UCSD-AML1 (cell line): ENCODE data around the gene MCM3AP.
"Not testable (repeated sequence)": the region's sequence is repeated elsewhere in the genome, so short reads cannot be mapped to it uniquely, and the experiment has no call there.

Experiments
- DNase-seq: peaks from one replicate; lab custom pipeline; 2025; ENCODE audit not compliant: unreplicated experiment; lab: John Stamatoyannopoulos, UW

The MCM3AP gene

DNA sequence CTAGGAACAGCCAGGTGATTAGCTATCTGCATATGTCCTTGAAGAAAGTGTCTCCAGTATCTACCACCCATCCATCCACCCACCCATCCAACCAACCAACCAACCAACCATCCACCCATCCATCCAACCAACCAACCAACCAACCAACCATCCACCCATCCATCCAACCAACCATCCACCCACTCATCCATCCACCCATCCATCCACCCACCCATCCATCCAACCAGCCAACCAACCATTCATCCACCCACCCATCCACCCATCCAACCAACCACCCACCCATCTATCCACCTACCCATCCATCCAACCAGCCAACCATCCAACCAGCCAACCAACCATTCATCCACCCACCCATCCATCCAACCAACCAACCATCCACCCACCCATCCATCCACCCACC lies 26.2 kb upstream of the MCM3AP start:
- no peak for DNase-seq

DNA sequence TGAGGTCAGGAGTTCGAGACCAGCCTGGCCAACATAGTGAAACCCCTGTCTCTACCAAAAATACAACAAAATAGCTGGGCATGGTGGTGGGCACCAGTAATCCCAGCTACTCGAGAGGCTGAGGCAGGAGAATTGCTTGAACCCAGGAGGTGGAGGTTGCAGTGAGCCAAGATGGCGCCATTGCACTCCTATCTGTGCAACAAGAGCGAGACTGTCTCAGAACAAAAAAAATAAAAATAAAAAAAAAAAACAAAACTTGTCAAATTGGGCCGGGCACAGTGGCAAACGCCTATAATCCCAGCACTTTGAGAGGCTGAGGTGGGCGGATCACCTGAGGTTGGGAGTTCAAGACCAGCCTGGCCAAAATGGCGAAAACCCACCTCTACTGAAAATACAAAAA lies 24.8 kb upstream of the MCM3AP start:
- DNase-seq, result not testable (repeated sequence)

DNA sequence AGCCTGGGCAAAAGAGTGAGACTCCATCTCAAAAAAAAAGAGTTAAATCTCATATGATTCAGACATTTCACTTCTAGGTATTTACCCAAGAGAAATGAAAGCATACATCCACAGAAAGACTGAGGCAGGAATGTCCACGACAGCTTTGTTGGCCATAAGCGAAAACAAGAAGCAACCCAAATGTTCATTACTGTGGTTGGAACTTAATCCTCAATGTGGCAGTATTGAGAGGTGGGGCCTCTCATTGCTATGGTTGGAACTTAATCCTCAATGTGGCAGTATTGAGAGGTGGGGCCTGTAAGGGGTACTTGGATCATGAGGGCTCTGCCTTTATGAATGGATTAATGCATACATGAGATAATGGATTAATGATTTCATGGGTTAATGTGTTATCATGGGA lies 23.0 kb upstream of the MCM3AP start:
- DNase-seq, result no peak

DNA sequence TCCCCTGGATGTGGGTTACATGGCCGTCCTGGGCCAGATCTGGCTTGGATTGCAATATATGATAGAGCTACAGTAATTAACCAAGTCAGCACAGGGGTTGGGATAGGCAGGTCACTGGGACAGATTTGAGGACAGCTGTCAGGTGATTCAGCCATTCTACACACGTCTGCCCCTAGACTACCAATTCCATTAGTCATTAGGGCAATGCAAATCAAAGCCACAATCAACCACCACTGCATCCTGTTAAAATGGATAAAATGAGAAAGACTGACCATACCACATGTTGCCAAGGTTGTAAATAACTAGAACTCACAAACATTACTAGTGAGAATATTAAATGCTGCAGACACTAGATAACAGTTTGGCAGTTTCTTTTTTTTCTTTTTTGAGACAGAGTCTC lies 22.2 kb upstream of the MCM3AP start:
- DNase-seq, result no peak

DNA sequence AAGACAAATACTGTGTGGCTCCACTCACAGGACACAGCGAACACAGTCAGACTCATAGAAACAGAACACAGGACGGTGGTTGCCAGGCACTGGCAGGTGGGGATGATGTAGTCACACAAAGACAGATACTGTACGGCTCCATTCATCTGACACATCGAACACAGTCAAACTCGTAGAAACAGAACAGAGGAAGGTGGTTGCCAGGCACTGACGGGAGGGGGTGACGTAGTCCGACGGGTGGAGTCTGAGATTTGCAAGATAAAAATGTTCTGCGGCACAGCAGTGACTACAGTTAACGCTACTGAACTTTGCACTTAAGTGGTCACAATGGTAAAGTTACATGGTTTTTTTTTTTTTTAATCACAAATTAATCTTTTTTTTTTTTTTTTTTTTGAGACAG lies 19.5 kb upstream of the MCM3AP start:
- no peak for DNase-seq

DNA sequence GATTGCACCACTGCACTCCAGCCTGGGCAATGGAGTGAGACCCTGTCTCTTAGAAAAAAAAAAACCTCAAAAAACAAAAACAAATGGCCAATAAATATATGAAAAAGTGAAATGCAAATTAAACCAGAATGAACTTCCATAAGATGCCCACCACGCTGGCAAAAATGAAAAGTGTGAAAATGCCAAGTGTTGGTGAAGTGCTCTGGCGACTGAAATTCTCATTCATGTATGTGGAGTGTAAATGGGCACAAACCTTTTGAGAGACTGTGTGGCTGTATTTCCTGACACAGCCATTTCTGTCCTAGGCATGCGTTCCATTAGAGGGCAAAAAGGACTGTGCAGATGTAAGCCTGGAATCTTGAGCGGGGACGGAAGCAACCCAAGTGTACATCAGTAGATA lies 19.0 kb upstream of the MCM3AP start:
- no peak for DNase-seq

- DNase-seq, result no peak
Measured at GRCh38 chr21:46301759-46302158, 16.3 kb upstream of the MCM3AP start.

GRCh38 chr21:46299167-46299566 lies 13.8 kb upstream of the MCM3AP start:
- DNase-seq, result no peak

GRCh38 chr21:46297338-46298271 lies 12.2 kb upstream of the MCM3AP start:
- DNase-seq, result no peak

- peak; percentile 76 for DNase-seq
Measured at GRCh38 chr21:46295996-46296752, 10.8 kb upstream of the MCM3AP start.

DNA sequence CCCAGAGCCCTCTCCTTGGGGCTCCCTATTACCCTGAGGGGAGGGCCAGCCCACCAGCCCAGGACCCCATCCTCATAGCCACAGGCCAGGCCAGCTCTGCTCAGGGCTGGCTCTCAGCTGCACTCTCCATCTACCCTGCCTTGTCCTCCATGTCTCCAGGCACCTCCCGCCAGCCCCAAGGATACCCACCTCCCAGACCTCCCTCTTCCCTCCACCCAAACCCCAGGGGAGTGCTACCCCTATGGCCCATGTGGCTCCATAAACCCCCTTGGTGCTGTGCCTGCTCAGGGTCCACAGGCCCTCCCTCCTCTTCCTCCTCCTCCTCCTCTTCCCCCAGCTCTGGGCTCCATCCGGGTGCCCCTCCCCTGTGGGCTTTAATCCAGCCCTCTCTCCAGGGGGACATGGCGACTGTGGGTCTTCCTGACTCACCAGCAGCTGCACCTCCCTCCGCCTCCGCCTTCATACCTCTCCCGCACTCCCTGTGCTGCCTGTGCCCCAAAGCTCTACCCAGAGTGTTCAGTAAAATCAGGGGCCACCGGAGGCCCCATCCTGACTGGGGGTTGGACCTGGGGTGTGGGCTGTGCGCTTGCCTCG lies 9.9 kb upstream of the MCM3AP start:
- no peak for DNase-seq

DNA sequence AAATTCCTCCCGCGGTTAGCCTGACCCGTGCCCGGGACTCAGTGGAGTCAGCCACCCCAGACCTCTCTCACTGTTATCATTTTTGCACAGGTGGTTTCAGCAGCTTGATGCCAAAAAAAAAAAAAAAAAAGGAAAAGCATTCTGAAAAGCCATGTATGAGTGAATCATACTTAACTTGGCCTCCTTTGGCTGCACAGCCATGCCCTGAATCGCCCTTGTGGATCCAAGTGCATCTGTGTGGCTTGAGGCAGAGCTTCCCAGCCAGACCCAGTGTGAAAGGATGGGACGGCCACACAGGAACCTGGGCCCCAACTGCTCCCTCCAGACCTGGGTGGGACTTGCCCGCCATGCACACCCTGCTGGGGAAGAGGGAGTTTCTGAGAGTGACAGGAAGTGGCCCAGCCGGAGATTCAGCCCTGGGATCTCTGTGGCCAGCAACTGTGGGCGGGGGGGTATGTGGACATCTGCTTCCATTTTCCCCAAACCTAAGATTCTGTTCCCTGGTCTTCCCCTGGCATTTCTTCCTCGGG lies 9.3 kb upstream of the MCM3AP start:
- peak; percentile 57 for DNase-seq

DNA sequence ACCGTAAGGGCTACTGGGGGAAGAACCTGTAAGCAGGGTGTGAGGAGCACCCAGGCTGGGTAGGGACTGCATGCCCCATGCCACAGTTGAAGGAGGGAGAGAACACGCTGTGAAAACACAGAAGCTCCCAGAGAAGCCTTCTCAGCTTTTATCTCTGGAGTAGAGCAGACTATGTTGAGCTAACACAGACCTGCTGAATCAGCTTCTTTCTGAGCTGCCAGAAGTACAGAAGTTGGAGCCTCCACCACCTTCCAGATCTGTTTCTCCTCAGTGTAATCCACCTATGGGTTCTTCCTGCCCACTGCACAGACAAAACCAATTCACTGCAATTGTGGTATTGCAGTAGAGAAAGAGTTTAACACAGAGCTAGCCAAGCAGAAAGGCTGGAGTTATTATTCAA lies 6.2 kb upstream of the MCM3AP start:
- no peak for DNase-seq

DNA sequence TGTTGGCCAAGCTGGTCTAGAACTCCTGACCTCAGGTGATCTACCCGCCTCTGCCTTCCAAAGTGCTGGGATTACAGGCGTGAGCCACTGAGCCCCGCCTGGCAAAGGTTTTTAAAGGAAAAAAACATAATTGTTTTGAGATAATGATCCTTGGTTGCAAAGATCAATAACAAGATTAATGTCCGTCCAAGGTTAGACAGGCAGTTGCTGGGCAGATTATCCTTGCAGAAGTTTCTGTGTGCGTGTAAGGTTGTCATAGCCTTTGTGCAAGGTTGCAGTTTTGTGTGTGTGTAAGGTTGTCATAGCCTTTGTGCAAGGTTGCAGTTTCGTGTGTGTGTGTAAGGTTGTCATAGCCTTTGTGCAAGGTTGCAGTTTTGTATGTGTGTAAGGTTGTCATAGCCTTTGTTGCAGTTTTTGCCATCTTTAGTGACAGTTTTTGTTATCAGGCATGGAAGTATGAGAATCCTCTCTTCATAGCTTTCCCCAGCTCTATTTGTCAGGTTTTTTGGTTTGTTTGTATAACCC lies 4.3 kb upstream of the MCM3AP start:
- no peak for DNase-seq

DNA sequence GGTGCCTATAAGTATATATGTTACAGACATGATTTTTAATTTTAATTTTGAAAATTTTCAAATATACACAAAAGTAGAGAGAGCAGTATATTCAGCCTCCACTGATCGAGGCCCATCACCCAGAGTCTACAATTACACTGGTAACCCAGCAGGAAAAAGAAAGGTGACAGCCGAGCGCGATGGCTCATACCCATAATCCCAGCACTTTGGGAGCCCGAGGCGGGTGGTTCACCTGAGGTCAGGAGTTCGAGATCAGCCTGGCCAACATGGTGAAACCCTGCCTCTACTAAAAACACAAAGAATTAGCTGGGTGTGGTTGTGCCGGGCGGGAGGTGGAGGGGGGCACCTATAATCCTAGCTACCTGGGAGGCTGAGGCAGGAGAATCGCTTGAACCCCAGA lies 2.1 kb upstream of the MCM3AP start:
- DNase-seq, result no peak

GRCh38 chr21:46286648-46287002 lies 1.2 kb upstream of the MCM3AP start:
- DNase-seq, result no peak

- DNase-seq, result peak; percentile 91
Measured at GRCh38 chr21:46285761-46286647, 593 bp upstream of the MCM3AP start, which contains the start of gene YBEY. YBEY (plus strand) TSS chr21:46286342; CDS start chr21:46286914, 572 bp downstream.

DNA sequence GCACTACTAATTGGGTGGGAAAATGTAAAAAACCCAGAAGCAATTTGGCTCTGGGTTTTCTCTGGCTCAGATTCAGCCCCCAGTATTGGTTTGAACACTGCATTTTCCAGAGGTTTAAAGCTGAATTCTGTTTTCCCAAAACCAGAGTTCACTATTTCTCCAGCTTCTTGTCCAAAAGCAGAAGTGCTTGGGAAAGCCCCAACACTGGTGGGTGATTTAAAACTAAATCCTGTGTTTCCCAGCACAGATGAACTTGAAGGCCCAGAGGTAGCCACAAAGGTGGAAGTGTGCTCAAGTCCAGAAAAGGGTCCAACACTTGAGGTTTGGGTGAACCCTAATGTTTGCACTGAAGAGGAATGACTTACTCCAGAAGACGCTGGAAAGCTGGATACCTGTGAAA lies 678 bp downstream of the MCM3AP start:
- DNase-seq, result no peak

- no peak for DNase-seq
Measured at GRCh38 chr21:46284077-46284644, 1.2 kb downstream of the MCM3AP start.

DNA sequence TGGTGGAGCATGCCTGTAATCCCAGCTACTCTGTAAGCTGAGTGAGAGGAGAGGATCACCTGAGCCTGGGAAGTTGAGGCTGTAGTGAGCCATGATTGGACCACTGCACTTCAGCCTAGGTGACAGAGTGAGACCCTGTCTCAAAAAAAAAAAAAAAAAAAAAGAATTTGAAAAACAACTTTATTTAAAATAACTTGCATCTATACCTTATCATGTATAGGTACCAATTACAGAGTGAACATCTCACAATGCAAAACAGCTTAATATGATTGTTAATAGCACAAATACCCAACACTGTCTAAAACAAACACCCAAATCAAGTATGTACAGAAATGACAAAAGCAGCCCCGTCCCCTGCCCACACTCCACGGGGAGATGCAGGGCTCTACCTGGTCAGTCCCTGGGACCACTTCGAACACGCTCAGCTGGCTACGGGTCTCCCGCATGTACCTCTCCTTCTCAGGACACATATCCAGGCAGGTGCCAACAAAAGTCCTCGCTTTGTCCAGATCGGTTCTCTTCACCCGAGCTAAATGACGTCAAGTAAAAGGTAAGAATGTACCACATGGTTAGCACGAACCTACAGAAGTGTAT lies 10.5 kb downstream of the MCM3AP start:
- DNase-seq, result no peak
